HG03521 (cell line): ENCODE measurements around the gene SPAG9.
"Not testable (repeated sequence)": the region's sequence is repeated elsewhere in the genome, so short reads cannot be mapped to it uniquely, and the experiment has no call there.

Source experiments
- ATAC-seq: cut with Tn5 transposase; IDR thresholded peaks from one replicate; pipeline ENCODE4 v1.9.1; 2021; ENCODE audit warnings: mild to moderate bottlenecking, moderate library complexity; ENCODE audit not compliant: unreplicated experiment

The SPAG9 gene

DNA sequence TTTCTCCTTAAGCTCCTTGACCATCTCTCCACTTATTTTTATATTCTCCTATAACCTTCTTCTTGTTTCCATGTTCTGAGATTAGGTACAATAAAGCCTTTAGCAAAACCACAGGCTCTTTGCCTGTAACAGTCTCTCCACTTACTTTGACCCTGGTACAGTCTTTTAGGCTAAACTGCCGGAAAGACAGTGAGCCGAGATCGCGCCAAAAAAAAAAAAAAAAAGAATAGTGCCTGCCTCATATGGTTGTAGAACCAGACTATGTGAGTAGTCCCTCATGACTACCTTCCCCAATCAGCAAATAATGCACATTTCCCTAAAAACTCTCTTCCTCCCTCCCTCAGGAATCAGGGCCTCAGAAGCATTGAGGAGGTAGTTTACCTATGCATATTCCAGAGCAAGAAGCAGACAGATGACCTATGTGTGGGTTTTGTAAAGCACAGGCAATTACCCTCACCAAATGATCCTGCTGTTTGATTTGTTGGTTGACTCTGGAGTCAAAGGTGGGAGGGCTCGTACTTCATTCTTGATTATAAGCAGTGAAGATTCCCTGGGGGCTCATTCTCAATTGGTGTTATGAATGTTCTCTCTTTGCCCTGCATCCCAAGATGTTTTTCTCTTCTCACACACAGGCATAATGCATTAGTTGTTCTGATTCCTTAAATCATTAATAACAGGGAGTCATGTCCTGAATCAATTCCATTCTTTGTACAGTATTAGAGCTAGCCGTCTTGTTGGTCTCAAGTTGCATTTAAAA, 23.8 kb upstream of the SPAG9 start:
- no peak for ATAC-seq

DNA sequence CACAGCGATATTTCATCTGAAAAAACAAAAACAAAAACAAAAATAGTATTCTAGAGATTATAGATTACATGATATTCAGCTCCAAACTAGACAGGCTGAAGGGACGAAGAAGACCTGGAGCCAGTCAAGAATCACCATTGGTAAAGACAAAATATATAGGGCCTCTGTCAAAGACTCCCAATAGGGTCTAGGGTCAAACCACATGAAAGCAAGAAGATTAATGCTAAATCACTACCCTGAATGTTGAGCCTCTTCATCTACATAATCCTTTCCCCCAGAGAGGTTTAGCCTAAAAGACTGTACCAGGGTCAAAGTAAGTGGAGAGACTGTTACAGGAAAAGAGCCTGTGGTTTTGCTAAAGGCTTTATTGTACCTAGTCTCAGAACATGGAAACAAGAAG, 21.9 kb upstream of the SPAG9 start:
- ATAC-seq = no peak

DNA sequence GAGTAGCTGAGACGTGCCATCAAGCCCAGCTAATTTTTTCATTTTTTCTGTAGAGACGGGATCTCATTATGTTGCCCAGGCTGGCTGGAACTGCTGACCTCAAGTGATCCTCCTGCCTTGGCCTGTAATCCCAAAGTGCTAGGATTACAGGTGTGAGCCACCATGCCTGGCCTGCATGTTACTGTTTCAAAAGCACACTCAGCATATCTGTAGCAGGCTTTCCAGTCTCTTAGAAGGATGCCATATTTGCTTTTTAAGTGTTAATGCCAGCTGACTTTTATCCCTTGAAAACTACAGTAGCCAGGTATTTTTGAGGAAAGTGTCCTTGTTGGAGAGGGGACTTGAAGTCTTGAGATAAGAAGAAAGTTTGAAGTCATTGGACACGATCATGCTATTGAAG, 15.3 kb upstream of the SPAG9 start:
- no peak for ATAC-seq

DNA sequence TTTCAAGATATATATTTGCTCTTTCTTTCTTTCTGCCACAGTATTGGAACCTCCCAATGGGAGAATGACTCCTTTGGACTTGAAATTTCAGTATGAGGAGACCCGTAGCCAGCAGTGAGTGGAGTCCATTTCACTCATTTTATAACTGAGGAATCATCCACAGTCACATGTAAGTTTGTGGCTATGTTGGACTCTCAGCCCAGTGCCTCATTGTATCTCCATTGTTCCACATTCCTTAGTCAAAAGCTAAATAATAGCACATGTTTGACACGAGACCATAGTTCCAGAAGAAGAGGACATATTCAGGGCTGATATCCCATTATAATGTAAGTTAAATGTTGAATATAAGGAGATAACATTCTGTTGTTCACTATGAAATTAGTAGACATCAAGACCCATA, 12.7 kb upstream of the SPAG9 start:
- no peak for ATAC-seq

DNA sequence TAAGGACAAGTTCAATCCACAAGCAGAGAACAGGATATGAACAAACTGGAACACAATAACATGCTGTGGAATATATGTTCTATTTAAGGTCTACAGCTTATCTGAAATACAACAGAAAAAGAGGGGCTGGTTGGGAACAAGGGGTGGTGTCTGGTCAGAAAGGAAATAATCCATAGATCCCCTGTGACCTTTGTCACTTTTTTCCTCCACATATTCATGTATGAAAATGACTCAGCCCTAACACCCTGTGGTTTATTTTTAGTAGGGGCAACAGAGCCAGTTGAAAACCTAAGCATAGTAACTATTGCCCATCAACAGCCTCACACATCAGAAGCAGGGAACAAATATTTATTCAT, 12.3 kb upstream of the SPAG9 start:
- ATAC-seq = no peak

DNA sequence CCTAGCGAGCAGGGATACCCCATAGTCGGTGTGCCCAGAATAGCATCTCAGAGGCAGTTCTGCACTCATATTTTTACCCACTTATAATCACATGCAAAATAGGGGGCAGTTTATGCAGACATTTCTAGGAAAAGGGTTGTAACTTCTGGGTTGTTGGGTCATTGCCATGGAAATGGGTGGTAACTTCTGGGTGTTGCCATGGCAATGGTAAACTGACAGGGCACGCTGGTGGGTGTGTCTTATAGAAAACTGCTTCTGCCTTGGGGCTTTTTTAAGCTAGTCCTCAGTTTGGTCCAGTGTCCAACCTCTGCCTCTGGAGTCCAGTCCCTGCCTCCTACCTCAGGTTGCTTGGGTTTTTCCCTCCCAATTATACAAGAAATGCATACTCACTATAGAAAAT, 7.4 kb upstream of the SPAG9 start:
- ATAC-seq = no peak

DNA sequence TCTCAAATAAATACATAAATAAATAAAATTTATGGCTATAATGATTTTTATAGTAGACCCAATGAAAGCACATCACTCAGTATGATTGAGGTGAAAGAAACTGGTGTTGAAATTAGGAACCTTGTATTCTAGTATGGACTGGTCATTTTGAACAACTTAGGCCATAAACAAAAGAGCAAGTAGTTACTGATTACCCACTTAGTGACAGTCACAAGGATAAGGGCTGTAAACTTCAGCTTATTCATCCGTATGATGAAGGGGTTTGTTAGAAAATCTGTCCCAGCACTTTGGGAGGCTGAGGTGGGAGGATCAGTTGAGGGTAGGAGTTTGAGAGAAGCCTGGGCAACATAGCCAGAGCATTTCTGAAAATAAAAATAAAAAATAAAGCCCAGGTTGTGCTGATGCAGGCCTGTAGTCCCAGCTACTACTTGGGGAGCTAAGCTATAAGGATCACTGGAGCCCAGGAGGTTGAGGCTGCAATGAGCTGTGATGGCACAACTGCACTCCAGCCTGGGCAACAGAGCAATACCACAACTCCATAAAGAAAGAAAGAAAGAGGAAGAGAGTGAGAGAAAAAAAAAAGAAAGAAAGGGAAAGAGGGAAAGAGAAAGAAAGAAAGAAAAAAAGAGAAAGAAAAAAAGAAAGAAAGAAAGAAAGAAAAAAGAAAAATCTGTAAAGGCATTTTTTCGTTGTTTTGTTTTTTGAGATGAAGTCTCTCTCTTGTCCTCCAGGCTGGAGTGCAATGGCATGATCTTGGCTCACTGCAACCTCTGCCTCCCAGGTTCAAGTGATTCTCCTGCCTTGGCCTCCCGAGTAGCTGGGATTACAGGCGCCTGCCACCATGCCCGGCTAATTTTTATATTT, 4.2 kb upstream of the SPAG9 start:
- ATAC-seq = no peak

DNA sequence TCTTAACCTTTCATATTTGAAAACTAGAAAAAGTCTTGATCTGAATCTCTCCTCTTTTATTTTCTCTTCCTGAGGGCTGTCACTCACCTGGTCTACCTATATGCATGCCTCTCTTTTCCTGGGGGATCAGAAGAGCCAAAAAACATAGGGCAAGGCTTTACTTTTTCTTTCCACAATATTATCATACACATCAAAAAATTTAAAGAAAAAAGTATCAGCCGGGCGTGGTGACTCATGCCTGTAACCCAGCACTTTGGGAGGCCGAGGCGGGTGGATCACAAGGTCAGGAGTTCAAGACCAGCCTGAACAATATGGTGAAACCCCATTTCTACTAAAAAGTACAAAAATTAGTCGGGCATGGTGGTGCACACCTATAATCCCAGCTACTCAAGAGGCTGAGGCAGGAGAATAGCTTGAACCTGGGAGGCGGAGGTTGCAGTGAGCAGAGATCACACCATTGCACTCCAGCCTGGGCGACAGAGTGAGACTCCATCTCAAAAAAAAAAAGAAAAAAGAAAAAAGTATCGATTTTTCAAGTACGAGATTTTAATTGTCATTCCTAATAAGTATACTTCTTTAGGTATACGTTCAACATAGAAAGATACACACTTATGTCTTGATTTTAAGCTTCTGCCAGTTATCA, 1.9 kb upstream of the SPAG9 start:
- ATAC-seq = not testable (repeated sequence)

DNA sequence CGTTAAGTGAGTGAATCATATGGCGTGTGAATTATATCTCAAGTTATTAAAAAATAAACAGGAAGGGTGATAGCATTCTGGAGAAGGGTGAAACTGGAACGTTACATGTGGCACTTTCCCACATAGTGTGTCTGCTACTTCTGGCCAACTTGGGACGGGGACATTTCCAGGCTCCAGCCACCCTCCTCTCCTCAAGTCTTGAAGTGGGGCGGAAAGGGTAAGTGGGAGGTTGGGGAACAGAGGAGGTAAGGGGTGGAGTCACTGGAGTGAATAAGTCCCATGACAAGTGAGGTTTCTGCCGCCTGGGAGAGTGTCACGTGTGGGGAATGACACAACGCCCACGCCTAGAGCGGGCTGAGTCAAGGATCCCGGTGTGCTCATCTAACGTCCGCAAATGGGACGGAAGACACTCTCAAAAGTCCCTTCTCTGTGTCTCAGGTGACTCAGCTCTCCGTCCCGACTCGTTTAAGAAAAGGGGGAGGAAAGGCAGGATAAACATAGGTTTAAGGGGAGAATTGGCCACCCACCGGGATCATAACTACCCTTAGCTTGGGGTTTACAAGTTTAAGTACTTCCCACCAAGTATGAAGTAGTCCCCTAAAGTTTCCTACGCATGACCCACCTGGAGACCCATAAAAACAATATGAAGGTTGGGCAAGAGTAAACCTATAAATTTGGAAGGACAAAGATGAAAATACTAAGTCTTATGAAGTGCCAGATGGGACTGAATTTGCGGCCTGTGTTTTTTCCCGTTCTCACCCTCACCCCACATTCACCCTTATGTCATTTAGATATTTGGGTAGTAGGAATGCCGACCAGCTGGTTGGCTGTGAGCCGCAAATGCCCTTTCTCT, 1.2 kb upstream of the SPAG9 start:
- no peak for ATAC-seq

DNA sequence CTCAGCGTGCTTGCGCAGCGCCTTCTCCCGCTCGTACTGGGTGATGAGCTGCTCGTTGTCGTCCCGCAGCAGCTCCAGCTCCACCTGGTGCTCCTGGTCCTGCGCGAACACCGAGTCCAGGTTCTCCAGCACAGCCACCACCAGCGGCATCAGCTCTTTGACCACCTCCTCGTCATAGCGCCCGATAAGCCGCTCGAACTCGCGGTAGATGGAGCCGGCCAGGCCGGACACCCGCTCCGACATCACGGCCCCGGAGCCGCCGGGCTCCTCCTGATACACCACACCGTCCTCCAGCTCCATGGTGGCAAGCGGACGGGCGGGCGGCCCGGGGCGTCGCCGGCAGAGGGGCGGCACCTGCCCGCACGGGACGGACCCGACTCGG, 320 bp downstream of the SPAG9 start:
- peak; percentile 21 for ATAC-seq

DNA sequence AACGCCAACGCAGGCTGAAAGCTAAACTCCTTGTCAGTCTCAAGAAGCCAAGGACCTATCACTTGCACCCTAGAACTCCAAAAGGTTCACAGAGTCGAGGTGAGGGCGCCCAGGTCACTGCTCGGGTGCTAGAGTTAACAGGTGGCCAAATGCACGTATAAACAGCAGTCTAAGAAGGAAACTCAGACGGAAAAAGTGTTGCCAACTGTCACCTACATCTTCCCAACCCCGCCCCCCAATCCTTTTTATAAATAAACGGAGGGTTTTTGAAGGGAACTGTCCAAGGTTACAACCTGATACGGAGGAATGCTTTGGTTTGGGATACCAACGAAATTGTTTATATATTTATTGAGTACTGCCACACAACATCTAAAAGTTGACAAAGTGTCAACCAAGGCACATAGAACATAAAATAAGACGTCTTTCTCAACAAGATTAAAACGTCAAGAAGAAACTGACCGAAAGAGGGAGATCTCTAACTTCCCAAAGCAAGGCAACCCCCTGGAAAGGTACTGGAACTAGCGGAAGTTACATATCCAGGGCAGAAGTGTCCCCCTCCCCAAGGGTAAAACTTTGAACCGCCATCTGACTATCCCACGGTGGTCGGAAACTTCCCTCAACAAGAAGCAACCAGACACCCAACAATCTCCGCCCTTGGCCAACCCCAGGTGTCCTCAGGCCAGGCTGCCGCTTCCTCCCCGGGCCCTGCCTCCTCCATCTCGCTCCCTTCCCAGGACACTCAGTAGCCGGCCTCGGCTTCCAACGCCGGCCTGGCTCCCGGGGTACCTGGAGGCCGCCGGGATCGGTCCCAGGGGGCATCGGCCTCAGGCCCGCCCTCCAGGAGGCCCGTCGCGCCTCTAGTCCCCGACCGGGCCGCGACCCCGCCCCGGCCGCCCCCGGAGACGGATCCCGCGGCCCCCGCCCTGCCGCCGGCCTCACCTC, 982 bp downstream of the SPAG9 start:
- peak; percentile 17 for ATAC-seq

DNA sequence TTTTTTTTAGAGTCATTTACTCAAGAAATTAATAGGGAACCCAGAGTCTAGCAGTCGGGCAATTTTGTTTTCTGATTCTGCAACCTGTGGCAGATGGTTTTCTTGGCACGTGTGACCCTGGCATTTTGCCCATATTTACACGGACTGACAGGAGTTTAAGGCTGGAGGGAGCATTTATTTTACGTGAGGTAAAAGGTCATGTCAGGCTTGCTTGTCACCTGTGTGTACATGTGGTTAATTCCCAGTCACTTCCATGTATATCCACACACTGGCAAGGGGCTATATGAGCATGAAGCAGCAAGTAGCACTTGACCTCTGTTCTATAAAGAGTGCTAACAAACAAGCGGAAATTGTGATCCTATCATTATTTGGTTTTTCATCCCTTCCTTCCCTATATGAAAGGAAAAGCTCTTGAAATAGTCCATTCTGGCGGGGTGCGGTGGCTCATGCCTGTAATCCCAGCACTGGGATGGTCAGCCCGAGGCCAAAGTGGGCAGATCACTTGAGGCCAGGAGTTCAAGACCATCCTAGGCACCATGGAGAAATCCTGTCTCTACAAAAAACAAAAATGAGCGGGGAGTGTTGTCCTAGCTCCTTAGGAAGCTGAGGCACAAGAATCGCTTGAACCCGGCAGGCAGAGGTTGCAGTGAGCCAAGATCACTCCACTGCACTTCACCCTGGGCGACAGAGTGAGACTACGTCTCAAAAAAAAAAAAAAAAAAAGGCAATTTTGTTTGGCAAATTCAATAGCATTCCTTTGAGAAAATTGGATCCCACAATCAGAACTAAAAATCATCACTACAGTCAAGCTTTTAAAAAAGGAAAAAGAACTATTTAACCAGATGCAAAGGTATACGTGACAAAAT, 2.1 kb downstream of the SPAG9 start:
- no peak for ATAC-seq

DNA sequence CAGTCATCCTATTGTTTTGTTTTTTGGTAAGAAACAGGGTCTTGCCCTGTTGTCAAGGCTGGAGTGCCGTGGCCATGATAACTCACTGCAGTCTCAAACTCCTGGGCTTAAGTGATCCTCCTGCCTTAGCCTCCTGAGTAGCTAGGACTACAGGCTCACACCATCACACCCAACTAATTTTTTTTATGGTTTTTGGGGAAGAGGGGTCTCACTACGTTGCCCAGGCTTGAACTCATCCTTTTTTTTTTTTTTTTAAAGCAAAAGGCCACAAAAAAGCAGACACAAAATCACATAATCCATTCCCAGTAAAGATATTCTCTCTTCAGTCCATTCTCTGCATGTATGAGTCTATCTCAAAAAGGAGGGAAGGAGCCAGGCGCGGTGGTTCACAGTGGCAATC, 5.5 kb downstream of the SPAG9 start:
- ATAC-seq = no peak

DNA sequence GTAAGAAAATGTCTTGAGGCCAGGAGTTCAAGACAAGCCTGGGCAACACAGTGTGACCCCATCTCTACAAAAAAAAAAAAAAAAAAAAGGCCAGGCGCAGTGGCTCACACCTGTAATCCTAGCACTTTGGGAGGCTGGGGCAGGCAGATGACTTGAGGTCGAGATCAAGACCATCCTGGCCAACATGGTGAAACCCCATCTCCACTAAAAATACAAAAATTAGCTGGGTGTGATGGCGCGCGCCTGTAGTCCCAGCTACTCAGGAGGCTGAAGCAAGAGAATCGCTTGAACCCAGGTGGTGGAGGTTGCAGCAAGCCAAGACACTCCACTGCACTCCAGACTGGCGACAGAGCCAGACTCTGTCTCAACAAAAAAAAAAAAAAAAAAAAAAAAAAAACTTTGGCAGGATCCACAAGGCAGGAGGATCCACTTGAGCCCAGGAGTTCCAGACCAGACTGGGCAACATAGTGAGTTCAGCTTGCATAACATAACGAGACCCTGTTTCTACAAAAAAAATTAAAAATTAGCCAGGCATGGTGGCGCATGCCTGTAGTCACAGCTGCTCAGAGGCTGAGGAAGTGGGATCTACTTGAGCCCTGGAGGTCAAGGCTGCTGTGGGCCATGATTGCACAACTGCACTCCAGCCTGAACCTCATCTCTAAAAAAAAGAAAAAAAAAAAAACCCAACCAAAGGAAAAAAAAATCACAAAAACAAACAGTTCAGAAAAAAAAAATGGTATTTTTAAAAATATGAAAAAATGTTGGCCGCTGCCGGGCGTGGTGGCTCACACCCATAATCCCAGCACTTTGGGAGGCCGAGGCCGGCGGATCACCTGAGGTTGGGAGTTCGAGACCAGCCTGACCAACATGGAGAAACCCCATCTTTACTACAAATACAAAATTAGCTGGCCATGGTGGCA, 8.1 kb downstream of the SPAG9 start:
- not testable (repeated sequence) for ATAC-seq

DNA sequence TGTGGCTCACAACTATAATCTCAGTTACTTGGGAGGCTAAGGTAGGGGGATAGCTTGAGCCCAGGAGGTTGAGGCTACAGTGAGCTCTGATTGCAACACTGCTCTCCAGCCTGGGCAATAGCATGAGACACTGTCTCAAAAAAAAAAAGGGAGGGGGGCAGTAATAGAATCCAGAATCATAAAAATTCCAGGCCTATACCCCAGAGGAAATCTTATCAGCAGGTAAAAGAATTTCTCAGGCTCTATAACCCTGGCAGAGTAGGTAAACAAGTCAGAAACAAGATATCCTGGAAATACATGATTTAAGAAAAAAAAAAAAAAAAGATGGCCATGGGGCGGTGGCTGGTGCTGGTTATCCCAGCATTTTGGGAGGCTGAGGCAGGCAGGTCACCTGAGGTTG, 12.9 kb downstream of the SPAG9 start:
- no peak for ATAC-seq

DNA sequence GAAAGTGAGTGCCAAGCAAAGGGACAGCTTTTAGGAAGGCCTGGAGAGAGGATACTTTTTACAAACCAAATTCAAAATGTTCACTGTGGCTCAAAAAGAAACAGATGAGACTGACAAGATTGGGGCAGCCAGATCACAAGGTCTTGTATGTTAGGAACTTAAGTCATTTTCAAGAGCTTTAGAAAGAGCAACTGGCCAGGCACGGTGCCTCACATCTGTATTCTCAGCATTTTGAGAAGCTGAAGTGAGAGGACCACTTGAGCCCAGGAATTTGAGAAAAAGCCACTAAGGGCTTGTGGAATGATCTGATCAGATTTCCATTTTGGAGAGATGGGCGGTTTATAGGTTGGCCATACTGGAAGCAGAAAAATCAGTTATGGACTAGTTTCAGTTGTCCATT, 17.2 kb downstream of the SPAG9 start:
- no peak for ATAC-seq

DNA sequence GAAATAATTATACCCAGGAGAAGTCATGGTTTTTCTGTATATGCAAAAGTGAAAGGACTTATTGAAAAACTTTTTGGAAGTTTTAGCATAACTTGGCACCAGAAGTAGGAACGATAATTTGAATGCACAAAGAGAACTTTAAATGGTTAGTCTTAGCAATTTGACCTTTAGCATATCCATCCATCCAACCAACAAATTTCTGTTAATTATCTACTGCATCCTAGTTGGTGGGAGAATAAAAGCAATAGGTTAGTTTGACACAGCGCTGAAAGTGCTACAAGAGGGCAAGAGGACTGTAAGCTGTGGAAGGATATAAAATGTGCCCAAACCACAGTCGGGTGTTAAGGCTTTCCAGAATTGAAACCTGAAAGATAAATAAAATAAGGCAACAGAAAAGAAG, 17.6 kb downstream of the SPAG9 start:
- ATAC-seq = no peak
